Hepatocyte (in vitro differentiated cells): Measurements from ENCODE around the gene LPP.

Source experiments
- CTCF ChIP-seq: fragments of 200-600 bp; sonication (generic); IDR thresholded peaks from 2 replicates; pipeline ENCODE4 v1.5.1; 2016; ENCODE audit warnings: antibody characterized with exemption, mild to moderate bottlenecking; ENCODE audit not compliant: poor library complexity
- EZH2 ChIP-seq: fragments of 200-600 bp; sonication (generic); IDR thresholded peaks from 2 replicates; pipeline ENCODE4 v1.6.1; 2016; ENCODE audit warnings: antibody characterized with exemption, mild to moderate bottlenecking, borderline replicate concordance
- EZH2phosphoT487 ChIP-seq: fragments of 200-600 bp; sonication (generic); IDR thresholded peaks from one replicate; pipeline ENCODE4 v1.6.1; 2018; ENCODE audit warnings: antibody characterized with exemption, mild to moderate bottlenecking, low read depth, moderate library complexity; ENCODE audit not compliant: unreplicated experiment, severe bottlenecking

- TF ChIP-seq CTCF (no peak), EZH2 (no peak), EZH2phosphoT487 (no peak)
Measured at GRCh38 chr3:188338086-188338485, 184.1 kb downstream of the LPP start.
